GM19467 (cell line): Measurements from ENCODE around the gene MYRF.

Experiments used
- ATAC-seq: cut with Tn5 transposase; IDR thresholded peaks from one replicate; pipeline ENCODE4 v1.9.1; 2021; ENCODE audit warnings: mild to moderate bottlenecking, moderate library complexity; ENCODE audit not compliant: unreplicated experiment

Gene MYRF

GRCh38 chr11:61738776-61739175, 13.7 kb upstream of the MYRF start:
- ATAC-seq = no peak

DNA sequence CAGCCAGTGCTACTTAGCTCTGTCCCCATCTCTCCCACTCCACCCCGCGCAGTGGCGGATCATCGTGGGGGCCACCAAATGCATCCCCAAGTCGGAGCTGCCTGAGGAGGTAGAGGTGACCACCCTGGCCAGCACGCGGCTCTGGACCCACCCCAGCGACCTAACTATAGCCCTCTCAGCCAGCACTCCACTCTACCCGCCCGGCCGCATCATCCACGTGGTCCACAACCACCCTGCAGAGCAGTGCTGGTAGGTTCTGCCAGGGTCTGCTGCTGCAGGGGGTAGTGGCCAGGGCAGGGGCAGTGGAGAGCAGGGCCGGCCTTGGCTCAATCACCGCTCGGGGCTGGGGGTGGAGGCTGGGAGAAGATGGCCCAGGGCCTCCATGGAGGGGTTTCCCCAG, 13.0 kb upstream of the MYRF start:
- no peak for ATAC-seq

GRCh38 chr11:61739966-61740365, 12.5 kb upstream of the MYRF start:
- no peak for ATAC-seq

DNA sequence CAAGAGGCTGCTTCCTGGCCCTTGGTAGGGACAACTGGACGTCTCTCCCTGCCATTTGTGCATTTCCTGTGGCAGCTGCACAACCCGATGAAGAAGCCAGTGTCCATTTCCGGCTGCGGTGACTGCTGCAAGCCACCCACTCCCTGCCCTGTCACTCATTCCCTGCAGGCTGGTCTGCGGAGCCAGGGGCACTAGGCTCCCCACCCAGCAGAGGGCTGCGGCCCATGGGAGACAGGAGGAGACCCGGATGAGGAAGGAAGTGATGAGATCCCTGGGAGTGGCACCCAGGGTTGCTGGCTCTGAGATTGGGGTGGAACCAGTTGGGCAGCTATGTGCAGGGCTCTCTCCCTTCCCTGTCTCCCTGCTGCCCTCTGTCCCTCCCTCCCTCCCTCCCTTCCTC, 10.0 kb upstream of the MYRF start:
- no peak for ATAC-seq

DNA sequence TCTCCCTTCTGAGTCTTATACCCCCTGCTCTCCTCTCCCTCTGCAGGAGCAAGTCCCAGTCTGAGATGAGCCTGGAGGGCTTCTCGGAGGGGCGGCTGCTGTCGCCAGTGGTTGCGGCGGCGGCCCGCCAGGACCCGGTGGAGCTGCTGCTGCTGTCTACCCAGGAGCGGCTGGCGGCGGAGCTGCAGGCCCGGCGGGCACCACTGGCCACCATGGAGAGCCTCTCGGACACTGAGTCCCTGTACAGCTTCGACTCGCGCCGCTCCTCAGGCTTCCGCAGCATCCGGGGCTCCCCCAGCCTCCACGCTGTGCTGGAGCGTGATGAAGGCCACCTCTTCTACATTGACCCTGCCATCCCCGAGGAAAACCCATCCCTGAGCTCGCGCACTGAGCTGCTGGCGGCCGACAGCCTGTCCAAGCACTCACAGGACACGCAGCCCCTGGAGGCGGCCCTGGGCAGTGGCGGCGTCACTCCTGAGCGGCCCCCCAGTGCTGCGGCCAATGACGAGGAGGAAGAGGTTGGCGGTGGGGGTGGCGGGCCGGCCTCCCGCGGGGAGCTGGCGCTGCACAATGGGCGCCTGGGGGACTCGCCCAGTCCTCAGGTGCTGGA, 8.8 kb upstream of the MYRF start:
- ATAC-seq = no peak

DNA sequence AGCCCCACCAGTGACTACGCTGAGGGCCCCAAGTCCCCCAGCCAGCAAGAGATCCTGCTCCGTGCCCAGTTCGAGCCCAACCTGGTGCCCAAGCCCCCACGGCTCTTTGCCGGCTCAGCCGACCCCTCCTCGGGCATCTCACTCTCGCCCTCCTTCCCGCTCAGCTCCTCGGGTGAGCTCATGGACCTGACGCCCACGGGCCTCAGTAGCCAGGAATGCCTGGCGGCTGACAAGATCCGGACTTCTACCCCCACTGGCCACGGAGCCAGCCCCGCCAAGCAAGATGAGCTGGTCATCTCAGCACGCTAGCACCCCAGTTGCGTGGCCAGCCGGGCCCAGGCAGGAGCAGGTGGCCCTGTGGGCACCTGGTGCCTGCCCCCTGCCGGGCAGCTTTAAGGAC, 8.3 kb upstream of the MYRF start:
- ATAC-seq = no peak

- ATAC-seq = no peak
Observed at GRCh38 chr11:61744609-61745156, 7.8 kb upstream of the MYRF start.

DNA sequence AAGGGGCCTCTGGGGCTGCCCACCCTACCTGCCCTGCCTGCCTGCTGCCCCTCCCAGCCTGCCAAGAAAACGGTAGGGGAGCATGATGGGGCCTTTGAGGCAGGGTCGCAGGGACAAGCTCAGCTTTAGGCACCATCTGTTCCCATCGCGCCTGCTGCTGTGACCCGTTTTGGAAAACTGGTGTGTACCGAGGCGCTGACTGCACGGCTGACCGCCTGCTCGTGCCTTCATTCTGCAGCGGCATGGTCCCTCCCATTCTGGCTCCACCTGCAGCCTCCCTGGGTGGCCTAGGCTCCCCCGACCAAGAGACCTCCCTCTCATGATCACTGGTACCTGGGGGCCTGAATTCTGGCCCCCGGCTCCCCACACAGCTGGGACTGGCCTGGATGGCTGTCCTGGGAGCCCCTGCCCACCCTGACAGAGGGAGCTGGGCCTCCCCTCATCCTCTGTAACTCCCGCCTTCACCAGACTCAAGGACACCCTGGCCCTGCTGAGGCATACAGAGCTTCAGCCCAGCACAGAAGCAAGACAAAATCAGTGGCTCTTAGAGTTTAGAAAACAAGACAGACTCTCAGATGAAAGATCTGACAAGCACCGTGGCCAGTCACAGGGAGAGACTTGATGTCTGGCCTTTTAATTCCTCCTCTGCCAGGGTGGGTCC, 6.5 kb upstream of the MYRF start:
- no peak for ATAC-seq

DNA sequence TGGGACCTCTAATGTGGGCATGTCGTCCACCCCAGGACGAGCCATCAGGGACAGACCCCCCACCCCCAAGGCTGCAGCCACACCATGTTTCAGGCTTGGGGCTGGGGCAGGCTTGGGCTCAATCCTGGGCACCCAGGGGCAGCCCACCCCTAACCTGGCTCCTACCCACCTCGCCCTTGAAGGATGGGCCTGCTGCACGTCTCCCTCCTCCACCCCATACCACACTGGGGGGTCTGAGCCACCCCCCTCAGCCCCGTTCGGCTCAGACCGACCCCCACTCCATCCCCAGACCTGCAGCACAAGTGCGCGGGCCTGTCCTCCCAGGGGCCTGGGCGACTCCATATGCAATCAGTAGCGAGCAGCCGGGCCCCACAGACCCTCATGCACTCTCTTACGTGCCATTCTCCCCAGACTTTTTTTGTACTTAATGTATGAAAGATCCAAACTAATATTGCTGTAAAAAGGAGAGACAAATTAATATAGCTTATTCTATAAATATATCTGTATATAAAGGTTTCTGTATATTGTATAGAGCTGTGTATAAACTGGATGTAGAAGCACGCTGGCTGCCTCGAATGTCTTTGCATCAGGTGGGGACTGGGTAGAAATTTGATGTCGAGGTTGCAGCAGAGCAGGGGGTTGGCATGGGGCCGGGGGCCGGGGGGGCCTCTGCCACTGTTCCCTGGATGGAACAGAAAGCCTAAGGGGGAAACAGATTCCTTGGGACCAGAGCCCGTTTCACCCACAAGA, 5.8 kb upstream of the MYRF start:
- ATAC-seq = no peak

- no peak for ATAC-seq
Observed at GRCh38 chr11:61747192-61747966, 5.1 kb upstream of the MYRF start.

GRCh38 chr11:61747967-61748285, 4.5 kb upstream of the MYRF start:
- ATAC-seq = no peak

- ATAC-seq = no peak
Observed at GRCh38 chr11:61749591-61750217, 2.7 kb upstream of the MYRF start.

DNA sequence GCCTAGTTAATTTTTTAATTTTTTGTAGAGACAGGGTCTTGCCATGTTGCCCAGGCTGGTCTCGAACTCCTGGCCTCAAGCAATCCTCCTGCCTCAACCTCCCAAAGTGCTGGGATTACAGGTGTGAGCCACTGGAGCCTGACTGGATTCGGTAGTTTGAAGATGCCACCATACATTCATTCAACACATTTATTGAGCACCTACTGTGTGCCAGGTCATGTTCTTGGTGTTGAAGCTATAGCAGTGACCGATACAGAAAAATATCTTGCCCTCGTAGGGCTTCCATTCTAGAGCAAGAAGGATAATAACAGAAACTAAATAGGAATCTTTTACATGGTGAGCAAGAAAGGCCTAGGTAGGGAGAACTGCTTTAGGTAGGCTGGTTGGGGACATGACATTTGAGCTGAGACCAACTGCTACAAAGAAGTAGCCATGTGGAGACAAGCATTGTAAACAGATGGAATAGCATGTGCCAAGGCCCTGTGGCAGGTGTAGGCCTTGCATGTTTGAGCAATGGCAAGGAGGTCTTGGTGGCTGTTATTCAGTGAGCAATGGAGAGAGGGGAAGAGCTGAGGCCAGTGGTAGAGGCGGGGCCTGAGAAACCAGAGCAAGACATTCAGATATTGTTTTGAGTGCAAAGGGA, 1.7 kb upstream of the MYRF start:
- ATAC-seq = no peak

GRCh38 chr11:61751384-61751783, 1.1 kb upstream of the MYRF start:
- ATAC-seq = no peak

GRCh38 chr11:61752925-61753521, 587 bp downstream of the MYRF start:
- ATAC-seq = no peak

- ATAC-seq = no peak
Observed at GRCh38 chr11:61753672-61754071, 1.2 kb downstream of the MYRF start.

DNA sequence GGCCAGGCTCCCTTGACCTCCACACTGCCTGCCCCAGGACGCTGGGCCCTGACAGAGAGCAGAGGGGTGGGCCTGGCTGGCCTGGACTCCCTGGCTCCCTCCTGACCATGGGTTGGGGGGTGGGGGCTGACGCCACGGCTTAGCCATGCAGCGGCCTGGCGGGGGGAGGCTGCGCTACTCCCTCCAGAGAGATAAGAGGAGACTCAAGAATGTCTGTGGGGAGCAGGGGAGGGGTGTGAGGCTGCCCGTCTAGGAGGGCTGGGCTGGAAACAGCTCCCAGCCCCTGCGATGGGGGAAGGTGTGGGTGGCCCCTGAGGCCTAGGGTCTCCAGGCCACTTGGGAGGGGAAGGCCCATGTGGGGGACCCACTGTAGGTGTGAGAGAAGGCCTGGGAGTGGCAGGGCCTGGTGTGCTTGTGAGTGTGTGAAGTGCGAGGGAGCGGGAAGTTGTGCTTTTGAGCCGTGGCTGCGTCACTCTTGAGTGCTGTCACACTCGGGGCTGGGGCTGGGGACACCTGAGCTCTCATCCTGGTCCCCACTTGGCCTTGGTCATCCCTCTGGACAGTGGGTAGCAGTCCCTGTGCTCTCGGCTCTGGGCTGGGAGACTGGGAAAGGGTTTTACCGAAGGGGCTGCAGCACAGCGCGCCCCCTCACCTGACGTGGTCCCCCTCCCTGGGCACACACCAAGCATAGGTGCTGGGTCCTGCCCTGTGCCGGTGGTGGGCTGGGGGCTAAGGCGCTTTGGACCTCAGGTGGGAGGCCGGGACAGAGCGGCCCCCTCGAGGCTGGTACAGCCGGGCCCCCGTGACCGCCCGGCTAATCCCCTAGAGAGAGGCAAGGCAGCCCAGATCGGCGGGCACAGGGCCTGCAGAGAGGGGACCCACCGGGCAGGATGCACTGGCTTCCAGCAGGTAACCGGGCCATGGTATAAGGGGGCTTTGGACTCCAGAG, 2.4 kb downstream of the MYRF start:
- no peak for ATAC-seq

GRCh38 chr11:61756147-61756451, 3.7 kb downstream of the MYRF start:
- no peak for ATAC-seq
